Nephron progenitor cell (in vitro differentiated cells): ENCODE data around the gene JMJD8.
A peak's percentile ranks its signal among the peaks of the same experiment; 100 is the strongest.

Experiments
- DNase-seq: peaks from one replicate; pipeline ENCODE4 v3.0.0; 2021
- H3K27ac Mint-ChIP-seq: 2 replicates; pipeline ENCODE4 v1.8.0; 2021; ENCODE audit warnings: mild to moderate bottlenecking, moderate library complexity, mixed read lengths
- H3K27me3 Mint-ChIP-seq: 2 replicates; pipeline ENCODE4 v1.8.0; 2021; ENCODE audit warnings: mild to moderate bottlenecking, low read depth, mixed read lengths; ENCODE audit not compliant: poor library complexity
- H3K36me3 Mint-ChIP-seq: 2 replicates; pipeline ENCODE4 v1.8.0; 2021; ENCODE audit warnings: low read depth, mixed read lengths
- H3K4me1 Mint-ChIP-seq: 2 replicates; pipeline ENCODE4 v1.8.0; 2021; ENCODE audit warnings: mixed read lengths
- H3K4me3 Mint-ChIP-seq: 2 replicates; pipeline ENCODE4 v1.8.0; 2021; ENCODE audit warnings: mild to moderate bottlenecking, moderate library complexity, mixed read lengths
- H3K9me3 Mint-ChIP-seq: 2 replicates; pipeline ENCODE4 v1.8.0; 2021; ENCODE audit warnings: mild to moderate bottlenecking, moderate library complexity, mixed read lengths
- TF ChIP-seq, protein P1 (sequence below): fragments of 200-600 bp; sonication (generic); IDR thresholded peaks from 2 replicates; pipeline ENCODE4 v1.5.0; 2021; ENCODE audit warnings: antibody characterized with exemption

Gene JMJD8

DNA sequence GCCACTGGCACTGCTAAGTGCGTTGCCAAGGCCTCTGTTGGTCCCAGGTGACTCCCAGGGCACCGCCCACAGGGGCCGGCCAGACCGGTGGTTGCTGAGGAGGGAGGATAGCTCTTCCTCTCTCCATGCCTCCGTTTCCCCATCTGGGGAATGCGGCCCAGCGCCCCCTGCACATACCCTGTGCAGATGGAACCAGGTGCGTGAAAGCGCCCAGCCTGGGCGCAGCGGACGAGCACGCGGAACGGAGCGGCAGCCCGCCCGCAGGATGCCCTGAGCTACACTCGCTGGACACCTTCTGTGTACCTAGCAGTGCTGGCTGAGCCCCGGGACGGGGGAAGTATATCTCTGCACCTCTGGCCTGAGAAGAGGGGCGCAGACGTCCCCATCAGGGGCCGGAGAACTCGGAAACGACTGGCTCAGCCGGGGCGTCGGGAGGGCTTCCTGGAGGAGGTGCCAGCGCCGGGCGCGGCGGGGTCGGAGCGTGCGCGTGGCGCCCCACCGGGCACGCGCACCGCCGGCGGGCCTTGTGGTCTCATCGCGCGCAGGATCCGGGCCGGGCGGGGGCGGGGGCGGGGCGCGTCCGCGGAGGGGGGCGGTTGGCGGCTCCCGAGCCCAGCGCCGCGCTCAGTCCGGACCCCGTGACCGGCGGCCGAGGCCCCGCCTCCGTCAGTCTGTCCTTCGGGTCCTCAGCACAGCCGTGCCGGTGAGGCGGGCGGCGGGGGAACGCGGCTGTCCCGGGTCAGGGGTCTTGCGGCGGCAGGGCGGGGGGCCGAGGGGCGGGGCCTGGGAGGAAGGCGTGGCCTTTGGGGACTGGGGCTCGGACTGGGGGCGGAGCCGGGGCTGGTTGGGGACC lies 42.5 kb upstream of the JMJD8 start, which contains the start of the genes CCDC78 and HAGHL:
Gene CCDC78 (minus strand): TSS at position 6 of the 853 bp plus-strand sequence. CDS start 76 bp downstream, outside the sequence.
Gene HAGHL (plus strand): TSS at position 669 of the 853 bp plus-strand sequence. CDS start 404 bp downstream, outside the sequence.
- H3K36me3 Mint-ChIP-seq: no peaks in the 10 kb centered on the region
- peaks cover 12% of the 10 kb centered on the region for H3K27me3 Mint-ChIP-seq
- TF ChIP-seq, protein P1, sequence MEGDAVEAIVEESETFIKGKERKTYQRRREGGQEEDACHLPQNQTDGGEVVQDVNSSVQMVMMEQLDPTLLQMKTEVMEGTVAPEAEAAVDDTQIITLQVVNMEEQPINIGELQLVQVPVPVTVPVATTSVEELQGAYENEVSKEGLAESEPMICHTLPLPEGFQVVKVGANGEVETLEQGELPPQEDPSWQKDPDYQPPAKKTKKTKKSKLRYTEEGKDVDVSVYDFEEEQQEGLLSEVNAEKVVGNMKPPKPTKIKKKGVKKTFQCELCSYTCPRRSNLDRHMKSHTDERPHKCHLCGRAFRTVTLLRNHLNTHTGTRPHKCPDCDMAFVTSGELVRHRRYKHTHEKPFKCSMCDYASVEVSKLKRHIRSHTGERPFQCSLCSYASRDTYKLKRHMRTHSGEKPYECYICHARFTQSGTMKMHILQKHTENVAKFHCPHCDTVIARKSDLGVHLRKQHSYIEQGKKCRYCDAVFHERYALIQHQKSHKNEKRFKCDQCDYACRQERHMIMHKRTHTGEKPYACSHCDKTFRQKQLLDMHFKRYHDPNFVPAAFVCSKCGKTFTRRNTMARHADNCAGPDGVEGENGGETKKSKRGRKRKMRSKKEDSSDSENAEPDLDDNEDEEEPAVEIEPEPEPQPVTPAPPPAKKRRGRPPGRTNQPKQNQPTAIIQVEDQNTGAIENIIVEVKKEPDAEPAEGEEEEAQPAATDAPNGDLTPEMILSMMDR: no peak
- no peaks in the 10 kb centered on the region for H3K9me3 Mint-ChIP-seq
- peak; percentile 90 for DNase-seq
- peak within 1 kb of the TSS; percentile 72 for H3K4me3 Mint-ChIP-seq
- H3K4me1 Mint-ChIP-seq: no peaks in the 10 kb centered on the region
- no peak within 1 kb of the TSS for H3K27ac Mint-ChIP-seq

DNA sequence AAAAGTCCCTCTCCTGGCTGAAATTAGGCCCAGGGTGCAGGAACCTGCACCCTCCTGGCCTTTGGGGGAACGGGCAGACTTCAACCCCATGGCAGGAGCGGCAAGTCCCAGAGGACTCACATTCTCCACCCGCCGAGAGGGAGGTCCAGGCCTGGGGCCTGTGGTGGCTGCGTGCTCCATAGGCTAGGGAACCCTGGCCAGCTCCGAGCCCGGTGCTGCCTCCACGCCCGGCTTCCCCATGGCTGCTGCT lies 42.0 kb upstream of the JMJD8 start:
- H3K4me1 Mint-ChIP-seq: no peaks in the 10 kb centered on the region
- peaks cover 12% of the 10 kb centered on the region for H3K27me3 Mint-ChIP-seq
- H3K36me3 Mint-ChIP-seq: no peaks in the 10 kb centered on the region
- DNase-seq: no peak
- H3K27ac Mint-ChIP-seq: no peak overlapping the region
- no peaks in the 10 kb centered on the region for H3K9me3 Mint-ChIP-seq
- peak overlapping the region; percentile 72 for H3K4me3 Mint-ChIP-seq
- TF ChIP-seq, protein P1: no peak

DNA sequence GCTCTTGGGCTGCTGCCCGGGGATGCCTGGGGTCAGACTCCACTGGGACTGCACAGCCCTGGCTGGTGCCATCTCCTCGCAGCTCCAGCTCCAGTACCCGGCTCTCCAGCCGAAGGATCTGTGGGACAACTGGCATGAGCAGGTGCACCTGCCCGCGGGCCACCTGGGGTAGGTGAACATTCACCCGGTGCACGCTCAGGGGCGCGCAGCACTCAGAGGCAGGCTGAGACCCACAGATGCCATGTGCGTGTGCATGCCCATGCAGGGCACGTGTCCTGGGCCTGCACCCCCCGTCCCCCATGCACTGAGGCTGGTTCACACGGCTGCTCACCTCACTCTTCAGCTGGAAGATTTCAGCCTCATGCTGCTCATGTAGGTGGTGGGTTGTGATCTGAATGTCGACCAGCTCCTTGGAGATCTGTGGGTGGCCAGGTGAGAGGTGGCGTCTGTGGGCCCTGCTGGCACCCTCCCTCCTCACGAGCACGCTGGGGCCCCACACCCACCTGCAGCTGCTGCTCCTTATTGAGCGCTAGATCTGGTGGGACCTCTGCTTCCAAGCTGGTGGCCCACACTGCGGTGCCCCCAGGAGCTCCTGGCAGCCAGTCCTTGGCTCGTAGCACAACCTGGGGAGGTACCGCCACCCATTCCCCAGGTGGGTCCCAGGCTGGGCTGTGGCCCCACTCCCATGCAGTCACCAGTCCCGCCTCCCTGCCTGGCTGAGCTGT lies 41.5 kb upstream of the JMJD8 start:
- H3K9me3 Mint-ChIP-seq: no peaks in the 10 kb centered on the region
- no peak overlapping the region for H3K27ac Mint-ChIP-seq
- H3K4me1 Mint-ChIP-seq: no peaks in the 10 kb centered on the region
- H3K36me3 Mint-ChIP-seq: no peaks in the 10 kb centered on the region
- no peak overlapping the region for H3K4me3 Mint-ChIP-seq
- TF ChIP-seq, protein P1: no peak
- peaks cover 12% of the 10 kb centered on the region for H3K27me3 Mint-ChIP-seq
- DNase-seq: no peak

DNA sequence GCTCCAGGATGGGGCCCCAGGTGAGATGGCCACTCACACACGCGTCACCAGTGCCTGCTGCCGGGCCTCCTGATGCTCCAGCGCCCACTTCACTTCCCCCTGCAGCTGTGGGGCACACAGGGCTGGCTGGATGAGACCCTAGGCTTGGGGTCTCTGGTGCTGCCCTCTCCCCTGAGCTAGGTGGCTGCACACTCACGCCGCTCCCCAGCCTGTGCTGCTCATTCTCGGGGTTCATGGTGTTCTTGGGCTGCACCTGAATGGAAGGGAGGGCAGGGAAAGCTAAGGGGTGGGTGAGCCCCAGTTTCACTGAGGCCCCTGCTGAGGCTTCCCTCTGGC lies 40.9 kb upstream of the JMJD8 start:
- Mint-ChIP-seq H3K27ac (no peak overlapping the region), H3K36me3 (no peaks in the 10 kb centered on the region), H3K4me3 (no peak overlapping the region), H3K27me3 (peaks cover 12% of the 10 kb centered on the region), H3K9me3 (no peaks in the 10 kb centered on the region), H3K4me1 (peaks cover 4% of the 10 kb centered on the region)
- DNase-seq: no peak
- TF ChIP-seq, protein P1: no peak

DNA sequence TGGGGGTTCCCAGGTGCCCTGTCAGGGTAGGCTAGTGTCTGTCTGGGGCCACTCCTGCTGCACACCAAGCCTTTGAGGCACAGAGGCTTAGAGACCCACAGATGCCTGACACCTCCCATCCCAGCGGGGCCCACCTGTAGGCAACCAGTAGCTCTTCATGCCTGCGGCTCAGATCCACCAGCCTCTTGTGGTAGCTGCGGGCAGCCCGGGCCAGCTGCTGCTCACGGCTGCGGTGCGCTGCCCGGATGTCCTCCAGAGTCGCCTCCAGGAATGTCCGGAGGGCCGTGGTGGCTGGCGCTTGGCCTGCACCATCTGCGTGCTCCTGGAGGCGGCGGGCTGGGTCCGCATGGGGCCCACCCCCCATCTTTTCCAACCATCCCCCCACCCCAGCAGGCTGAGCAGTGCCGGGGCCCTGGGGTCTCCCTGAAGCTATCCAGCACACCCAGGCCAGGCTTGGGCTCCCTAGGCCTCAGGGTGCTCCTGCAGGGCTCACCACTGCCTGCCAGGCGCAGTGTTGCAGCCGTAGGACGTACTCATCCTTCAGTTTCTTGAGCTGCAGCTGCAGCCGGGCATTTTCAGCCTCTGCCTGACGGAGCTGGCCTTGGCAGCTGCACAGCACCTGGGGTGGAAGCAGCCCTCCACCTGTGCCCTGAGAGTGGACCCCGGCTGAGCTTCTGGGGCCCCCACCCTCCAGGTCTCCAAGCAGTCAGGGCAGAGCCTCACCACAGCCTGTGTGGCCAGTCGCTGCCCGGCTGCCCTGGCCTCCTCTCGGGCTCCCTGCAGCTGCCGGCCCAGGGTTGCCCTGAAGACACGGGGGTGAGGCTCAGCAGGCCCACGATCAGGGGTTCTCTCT lies 40.3 kb upstream of the JMJD8 start:
- peaks cover 10% of the 10 kb centered on the region for H3K4me1 Mint-ChIP-seq
- H3K27me3 Mint-ChIP-seq: peaks cover 12% of the 10 kb centered on the region
- H3K27ac Mint-ChIP-seq: no peak overlapping the region
- H3K9me3 Mint-ChIP-seq: no peaks in the 10 kb centered on the region
- TF ChIP-seq, protein P1: no peak
- no peak overlapping the region for H3K4me3 Mint-ChIP-seq
- no peak for DNase-seq
- H3K36me3 Mint-ChIP-seq: no peaks in the 10 kb centered on the region
